Measurements from ENCODE around the gene TRAPPC3. TPM values are rescaled to one million over a fixed set of nuclear protein-coding genes. Genes with fewer than 3 reads are reported as not detected.
A peak's percentile ranks its signal among the peaks of the same experiment; 100 is the strongest.

TRAPPC3 gene
- total RNA-seq, 4 donors from 2014 or later = 10.6 to 70.6 (median 38.1) TPM

DNA sequence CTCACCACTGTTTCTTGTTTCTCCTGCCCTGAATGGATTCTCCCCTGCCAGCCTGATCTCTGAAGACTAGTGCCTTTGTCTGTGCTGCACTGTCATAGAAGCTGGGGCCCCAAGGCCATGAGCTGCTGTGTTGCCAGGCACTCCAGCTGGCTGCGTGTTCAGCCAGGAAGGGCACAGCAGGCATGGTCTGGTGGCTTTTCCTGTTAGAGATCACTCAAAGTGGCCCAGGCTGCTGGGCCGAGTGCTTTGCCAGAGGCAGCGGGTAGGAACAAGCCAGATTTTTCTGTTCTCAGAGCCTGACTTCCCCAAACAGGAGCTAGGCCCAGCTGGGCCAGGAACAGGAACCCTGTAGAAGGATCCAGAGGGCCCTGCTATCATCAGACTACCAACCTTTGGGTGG is 55.4 kb downstream of the TRAPPC3 start:
- TF ChIP-seq, protein P1, sequence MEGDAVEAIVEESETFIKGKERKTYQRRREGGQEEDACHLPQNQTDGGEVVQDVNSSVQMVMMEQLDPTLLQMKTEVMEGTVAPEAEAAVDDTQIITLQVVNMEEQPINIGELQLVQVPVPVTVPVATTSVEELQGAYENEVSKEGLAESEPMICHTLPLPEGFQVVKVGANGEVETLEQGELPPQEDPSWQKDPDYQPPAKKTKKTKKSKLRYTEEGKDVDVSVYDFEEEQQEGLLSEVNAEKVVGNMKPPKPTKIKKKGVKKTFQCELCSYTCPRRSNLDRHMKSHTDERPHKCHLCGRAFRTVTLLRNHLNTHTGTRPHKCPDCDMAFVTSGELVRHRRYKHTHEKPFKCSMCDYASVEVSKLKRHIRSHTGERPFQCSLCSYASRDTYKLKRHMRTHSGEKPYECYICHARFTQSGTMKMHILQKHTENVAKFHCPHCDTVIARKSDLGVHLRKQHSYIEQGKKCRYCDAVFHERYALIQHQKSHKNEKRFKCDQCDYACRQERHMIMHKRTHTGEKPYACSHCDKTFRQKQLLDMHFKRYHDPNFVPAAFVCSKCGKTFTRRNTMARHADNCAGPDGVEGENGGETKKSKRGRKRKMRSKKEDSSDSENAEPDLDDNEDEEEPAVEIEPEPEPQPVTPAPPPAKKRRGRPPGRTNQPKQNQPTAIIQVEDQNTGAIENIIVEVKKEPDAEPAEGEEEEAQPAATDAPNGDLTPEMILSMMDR (IDR thresholded peaks at IDR 0.05) = no peak
- no peak for TF ChIP-seq POLR2A (IDR thresholded peaks at IDR 0.05)
- intact Hi-C loops (cut with DNase I; ENCODE audit: low total_unique reads) = loop anchor here (10.0 kb wide), 1 partner anchor 91 kb away; no protein-coding TSS in a partner anchor
- Histone ChIP-seq H3K27me3 (no peaks in the 10 kb centered on the region), H3K36me3 (no peaks in the 10 kb centered on the region), H3K4me3 (no peak overlapping the region), H3K4me1 (peaks cover 5 to 8% of the 10 kb centered on the region in 2 donors), H3K27ac (no peak overlapping the region), H3K9me3 (no peaks in the 10 kb centered on the region)
- DNase-seq = peak in 1 of 2 donors; percentile 11

DNA sequence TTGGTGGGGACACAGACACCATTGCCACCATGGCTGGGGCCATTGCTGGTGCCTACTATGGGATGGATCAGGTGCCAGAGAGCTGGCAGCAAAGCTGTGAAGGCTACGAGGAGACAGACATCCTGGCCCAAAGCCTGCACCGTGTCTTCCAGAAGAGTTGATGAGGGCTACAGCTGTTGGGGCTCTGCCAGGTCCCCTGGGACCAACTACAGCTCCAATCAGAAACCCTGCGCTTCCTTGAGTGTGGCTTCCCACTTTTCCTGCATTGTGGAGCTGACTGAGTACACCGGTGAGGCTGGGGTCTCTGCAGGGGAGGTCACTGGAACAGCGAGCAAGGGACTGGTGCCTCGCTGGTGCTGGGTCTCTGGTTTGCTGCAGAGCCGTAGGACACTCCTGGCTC is 56.1 kb downstream of the TRAPPC3 start:
- Histone ChIP-seq H3K27ac (no peak overlapping the region), H3K9me3 (no peaks in the 10 kb centered on the region), H3K36me3 (no peaks in the 10 kb centered on the region), H3K4me3 (no peak overlapping the region), H3K27me3 (no peaks in the 10 kb centered on the region), H3K4me1 (peaks cover 8 to 9% of the 10 kb centered on the region in 2 donors)
- intact Hi-C loops (cut with DNase I; ENCODE audit: low total_unique reads) = loop anchor here (10.0 kb wide), 1 partner anchor 92 kb away; no protein-coding TSS in a partner anchor
- no peak for DNase-seq
- TF ChIP-seq, protein P1 (IDR thresholded peaks at IDR 0.05) = no peak
- TF ChIP-seq POLR2A (IDR thresholded peaks at IDR 0.05) = no peak

- no peak overlapping the region for H3K4me3 ChIP-seq
- TF ChIP-seq, protein P1 (IDR thresholded peaks at IDR 0.05) = no peak
- TF ChIP-seq POLR2A (IDR thresholded peaks at IDR 0.05) = no peak
- intact Hi-C loops (cut with DNase I; ENCODE audit: low total_unique reads) = loop anchor here (10.0 kb wide), 1 partner anchor 92 kb away; no protein-coding TSS in a partner anchor
- H3K27me3 ChIP-seq = no peaks in the 10 kb centered on the region
- H3K4me1 ChIP-seq = peaks cover 8 to 11% of the 10 kb centered on the region in 2 donors
- no peaks in the 10 kb centered on the region for H3K9me3 ChIP-seq
- H3K27ac ChIP-seq = no peak overlapping the region
- no peak for DNase-seq
- no peaks in the 10 kb centered on the region for H3K36me3 ChIP-seq
Measured at GRCh38 chr1:36092798-36093185, 56.5 kb downstream of the TRAPPC3 start.

DNA sequence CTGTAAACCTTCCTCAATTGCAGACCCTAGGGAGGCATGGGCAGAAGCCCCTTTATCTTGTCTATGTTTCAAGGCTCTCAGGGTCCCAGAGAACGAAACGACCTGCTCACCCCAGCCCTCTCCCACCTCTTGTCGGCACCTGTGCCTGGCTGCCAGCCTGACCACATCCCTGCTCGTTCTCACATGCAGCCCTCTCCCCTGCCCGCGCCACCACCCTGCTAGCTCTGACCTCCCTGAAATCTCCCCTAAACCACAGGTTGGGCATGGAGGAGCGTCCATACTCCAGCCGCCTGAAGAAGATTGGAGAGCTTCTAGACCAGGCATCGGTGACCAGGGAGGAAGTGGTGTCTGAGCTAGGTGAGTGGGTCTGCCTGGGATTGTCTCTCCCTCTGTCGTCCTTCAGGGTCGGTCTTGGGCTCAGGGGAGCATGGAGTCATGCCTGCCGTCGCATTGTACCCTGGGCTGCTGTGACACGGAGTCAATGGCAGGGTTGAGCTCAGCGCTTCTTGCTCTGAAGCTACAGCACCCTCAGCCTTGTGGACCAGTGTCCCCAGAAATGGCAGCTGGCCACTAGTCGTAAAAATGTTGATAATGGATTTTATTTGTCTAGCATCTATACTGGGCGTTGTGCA is 57.0 kb downstream of the TRAPPC3 start:
- Histone ChIP-seq H3K27ac (no peak overlapping the region), H3K9me3 (no peaks in the 10 kb centered on the region)
- no peak for DNase-seq

DNA sequence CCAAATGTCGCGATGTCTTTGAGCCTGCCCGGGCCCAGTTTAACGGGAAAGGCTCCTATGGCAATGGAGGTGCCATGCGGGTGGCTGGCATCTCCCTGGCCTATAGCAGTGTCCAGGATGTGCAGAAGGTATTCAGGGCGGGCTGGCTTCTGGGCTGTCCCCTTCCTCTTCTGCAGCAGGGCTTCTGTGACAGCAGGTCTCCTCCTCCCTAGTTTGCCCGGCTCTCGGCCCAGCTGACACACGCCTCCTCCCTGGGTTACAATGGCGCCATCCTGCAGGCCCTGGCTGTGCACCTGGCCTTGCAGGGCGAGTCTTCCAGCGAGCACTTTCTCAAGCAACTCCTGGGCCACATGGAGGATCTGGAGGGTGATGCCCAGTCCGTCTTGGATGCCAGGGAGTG is 57.6 kb downstream of the TRAPPC3 start:
- Histone ChIP-seq H3K27ac (no peak overlapping the region), H3K4me3 (no peak overlapping the region), H3K4me1 (peaks cover 8 to 11% of the 10 kb centered on the region in 2 donors), H3K27me3 (no peaks in the 10 kb centered on the region), H3K36me3 (no peaks in the 10 kb centered on the region), H3K9me3 (no peaks in the 10 kb centered on the region)
- DNase-seq = no peak
- TF ChIP-seq POLR2A (IDR thresholded peaks at IDR 0.05) = no peak
- TF ChIP-seq, protein P1 (IDR thresholded peaks at IDR 0.05) = no peak
- intact Hi-C loops (cut with DNase I; ENCODE audit: low total_unique reads) = loop anchor here (10.0 kb wide), 1 partner anchor 93 kb away; no protein-coding TSS in a partner anchor

More for the DNA sequence above, 57.0 kb downstream of the TRAPPC3 start:
- H3K27me3 ChIP-seq = no peaks in the 10 kb centered on the region
- TF ChIP-seq, protein P1 (IDR thresholded peaks at IDR 0.05) = no peak
- no peak for TF ChIP-seq POLR2A (IDR thresholded peaks at IDR 0.05)
- intact Hi-C loops (cut with DNase I; ENCODE audit: low total_unique reads) = loop anchor here (10.0 kb wide), 1 partner anchor 93 kb away; no protein-coding TSS in a partner anchor
- H3K36me3 ChIP-seq = no peaks in the 10 kb centered on the region
- H3K4me1 ChIP-seq = peaks cover 8 to 11% of the 10 kb centered on the region in 2 donors
- H3K4me3 ChIP-seq = no peak overlapping the region
